NCI-H2029 (cell line): ENCODE results near the gene ATP10A.
"Not testable (repeated sequence)": the region's sequence is repeated elsewhere in the genome, so short reads cannot be mapped to it uniquely, and the experiment has no call there.

Source experiments
- DNase-seq: peaks from one replicate; lab custom pipeline; 2025; lab: John Stamatoyannopoulos, UW

Gene ATP10A

DNA sequence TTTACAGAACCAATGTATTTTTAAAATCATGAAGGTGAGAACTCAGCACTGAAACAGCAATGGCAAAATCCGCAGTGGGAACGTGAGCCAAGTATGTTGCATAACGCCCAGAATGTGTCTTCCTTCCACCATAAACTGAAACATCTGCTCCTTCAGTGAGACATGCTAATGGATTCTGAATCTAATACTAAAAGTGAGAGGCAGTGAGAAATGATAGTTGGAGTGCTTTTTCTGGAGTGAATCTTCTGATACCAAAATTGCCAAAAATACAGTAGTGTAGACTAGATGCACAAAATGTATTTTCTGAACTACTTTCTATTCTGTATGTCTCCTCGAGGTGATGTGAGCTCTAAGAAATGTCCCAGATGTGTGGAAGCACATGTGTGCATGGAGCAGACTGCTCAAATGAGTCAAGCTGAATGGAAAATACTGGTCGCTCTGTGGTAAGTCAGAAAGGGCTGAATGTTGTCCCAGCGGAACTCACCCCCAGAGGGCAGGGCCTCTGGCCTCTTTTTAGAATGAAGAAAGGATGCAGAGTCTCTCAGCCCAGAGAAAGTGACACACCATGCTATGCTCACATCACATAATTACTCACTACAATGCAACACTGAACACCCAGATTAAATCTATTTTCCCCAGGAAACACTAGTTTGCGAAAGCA lies 73.0 kb downstream of the ATP10A start:
- DNase-seq = no peak

DNA sequence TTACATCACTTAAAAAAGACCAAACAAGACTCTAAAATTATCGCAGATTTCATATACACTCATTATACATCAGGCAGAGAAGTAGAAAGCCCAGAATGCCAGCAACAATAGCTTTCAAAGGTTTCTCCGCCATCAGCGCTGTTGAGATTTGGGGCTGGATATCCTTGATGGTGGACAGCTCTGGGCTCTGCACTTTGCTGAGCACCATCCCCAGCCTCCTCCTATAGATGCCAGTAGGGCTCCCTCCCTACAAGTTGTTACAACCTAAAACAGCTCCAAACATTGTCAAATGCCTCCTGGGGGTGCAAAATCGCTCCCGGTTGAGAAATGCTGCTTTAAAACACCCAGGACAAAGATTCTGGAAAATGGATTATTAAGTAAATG lies 73.5 kb downstream of the ATP10A start:
- DNase-seq = no peak

DNA sequence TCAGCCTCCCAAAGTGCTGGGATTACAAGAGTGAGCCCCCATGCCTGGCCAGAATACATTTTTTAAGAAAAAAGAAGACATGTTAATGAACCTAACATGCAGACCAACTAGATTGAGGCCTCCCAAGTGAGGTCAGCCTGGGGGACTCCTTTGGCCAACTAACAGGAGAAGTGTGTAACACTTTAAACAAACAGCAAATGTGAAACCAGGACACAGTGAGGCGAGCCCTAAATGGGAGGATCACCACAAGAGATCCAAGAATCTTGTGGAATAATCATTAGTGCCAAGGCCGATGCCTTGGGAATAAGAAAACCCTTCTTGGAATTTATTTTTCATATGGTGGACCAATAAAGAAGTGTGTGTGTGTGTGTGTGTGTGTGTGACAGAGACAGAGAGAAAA lies 73.9 kb downstream of the ATP10A start:
- no peak for DNase-seq

DNA sequence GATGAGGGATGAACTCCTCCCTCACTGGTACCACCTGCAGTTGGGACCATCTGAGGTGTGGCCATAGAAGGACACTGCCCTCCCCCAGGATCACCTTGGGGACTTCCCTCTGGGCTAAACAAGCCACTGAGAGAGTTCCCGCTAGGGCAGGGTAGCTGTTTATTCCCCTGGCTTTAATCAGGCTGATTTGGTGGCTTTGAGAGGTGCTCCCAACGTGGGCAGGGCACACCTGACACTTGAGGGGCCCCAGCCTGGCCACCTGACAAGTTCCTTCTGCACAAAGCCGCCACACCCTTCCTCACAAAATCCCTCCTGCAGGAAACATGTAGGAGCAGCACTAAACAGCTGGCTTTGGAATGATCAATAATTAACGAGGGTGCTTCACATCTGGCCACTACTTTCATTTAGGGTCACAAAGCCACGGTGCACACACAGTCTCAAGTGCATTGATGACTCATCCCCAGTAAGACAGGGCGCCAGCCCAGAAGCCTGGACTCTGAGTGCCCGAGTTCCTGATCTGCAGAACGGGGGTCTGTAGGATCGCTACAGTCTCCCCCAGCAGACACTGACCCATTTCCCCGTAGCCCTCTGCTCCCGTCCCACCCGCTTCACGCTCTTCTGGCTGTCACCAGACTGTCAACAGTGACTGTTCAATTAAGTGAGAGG lies 75.1 kb downstream of the ATP10A start:
- no peak for DNase-seq

DNA sequence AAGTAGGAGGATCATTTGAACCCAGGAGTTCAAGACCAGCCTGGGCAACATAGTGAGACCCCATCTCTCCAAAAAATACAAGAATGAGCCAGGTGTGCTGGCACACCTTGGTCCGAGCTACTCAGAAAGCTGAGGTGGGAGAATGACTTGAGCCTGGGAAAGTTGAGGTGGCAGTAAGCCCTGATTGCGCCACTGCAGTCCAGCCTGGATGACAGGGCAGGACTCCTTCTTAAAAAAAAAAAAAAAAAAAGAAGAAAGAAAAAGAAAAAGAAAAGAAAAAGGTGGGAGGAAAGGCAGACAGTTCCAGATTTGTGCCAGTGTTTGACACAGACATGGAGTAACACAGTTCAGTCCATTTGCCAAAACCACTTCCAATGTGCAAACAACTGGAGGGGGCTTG lies 75.7 kb downstream of the ATP10A start:
- DNase-seq = no peak

DNA sequence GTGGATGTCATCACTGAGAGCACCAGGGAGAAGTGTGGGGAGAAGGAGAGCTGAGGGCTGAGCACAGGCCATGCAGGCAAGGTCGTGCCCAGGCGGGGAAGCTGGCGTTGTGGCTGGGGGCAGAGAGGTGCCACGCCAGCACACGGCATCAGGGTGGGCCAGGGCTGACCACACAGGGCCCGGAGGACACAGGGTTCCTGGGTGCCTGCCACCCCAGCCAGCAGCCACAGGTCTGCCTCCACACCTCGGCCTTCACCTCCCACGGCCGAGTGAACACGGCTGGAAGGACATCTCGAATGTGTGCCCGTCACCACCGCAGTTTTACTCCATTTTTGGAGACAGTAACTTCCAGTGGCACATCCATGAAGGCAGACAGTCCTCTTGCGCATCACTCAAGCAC lies 77.1 kb downstream of the ATP10A start:
- DNase-seq = no peak

DNA sequence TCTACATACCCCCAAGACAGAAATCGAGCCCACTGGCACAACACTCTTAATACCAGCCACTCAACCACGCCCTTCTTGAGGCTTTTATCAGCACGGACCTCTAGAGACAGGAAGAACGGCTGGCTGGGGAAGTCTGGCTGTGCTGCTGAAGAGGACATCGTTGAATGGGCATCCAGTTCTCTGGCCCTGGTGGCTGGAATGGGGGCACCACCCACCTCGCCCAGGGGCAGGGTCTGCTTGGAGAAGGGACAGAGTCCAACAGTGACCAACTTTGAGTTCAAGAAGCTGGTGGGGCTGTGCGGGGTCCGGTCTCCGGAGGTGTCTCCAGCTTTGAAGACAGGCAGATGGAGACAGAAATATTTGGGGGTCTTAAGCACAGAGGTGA lies 77.5 kb downstream of the ATP10A start:
- DNase-seq = no peak

DNA sequence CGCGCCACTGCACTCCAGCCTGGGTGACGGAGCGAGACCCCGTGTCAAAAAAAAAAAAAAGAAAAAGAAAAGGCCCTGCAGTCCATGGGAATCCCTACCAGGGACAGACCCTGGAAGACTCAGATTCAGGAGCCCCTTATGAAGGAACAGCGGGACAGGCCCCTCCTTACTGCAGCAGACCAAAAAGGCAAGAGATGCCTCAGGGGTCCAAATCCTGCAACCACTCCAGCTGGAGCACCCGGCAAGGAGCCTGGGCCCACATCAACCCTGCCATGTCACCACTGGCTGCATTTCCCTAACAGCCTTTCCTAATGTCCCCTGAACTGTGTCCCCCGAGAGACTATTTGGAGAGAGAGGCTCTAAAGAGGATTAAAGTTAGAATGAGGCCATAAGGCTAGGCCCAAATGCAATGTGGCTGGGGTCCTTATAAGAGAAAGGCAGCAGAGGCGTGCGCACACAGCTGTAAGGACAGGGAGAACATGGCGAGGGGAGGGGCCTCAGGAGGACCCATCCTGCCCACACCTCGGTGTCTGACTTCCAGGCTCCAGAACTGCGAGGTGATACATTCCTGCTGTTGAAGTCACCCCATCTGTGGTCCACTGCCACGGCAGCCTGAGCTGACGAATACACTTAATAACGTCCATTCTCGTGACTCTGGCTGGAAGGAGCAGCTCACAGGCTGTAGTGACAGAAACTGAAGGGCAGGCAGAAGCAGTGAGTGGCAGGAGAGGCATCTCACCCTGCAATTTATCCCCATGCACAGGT lies 78.1 kb downstream of the ATP10A start:
- no peak for DNase-seq

DNA sequence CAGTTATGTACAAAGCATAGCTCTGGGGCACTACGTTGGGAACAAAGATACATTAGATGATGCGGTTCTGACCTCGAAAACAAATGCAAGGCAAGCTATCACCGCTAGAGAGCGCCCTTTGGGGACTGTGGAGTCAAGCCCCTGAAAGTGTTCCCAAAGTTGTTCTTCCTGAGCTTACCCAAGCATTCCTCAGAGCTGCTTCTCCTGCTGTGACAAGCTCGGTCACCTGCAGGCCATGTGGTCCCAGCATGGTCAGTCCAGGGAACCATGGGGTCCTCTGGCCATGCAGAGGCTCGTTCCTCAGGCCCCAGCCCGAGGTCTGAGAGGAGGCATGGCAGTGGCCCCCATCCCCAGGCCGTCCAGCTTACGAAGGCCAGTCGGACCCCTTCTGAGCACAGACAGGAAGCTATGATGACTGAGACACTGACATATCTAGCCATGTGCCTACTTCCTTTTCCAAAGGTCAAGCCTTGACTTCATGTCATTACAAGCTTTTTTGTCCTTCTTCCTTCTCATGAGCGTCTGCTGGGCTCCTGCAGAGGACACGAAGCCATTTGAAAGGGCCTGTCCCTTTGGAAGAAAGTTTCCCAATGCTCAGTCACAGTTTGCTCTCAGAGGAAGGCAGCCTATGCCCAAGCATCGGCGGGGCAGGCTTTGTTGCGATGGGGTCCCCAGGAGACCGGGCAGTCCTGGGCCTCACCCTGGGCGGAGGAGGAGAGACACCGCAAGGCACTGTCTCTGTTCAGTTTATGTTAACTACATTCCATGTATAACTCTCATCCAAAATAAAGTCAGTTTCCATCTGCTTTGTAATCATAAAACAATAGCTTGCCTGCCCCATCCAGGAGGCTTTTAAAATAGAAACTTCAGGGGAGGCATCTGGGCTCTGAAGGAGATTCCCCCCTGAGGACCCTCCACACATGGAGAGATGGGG lies 79.3 kb downstream of the ATP10A start:
- no peak for DNase-seq

DNA sequence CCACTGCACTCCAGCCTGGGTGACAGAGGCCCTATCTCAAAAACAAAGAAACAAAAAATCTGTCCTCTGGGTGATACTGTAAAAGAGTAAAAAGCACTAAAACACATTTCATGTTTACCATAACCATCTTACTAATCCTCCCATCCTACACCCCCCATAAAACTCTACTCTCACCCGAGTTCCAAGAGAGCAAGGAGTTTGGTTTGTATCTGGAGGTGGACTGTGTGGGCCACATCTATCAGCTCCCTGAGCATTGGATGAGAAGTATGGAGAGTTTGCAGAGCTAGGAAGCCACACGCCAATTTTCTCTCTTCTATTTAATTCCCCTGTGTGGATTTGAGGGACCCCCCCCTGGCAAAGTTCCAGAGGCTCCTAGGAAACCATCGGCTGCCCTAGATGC lies 80.0 kb downstream of the ATP10A start:
- DNase-seq = no peak

DNA sequence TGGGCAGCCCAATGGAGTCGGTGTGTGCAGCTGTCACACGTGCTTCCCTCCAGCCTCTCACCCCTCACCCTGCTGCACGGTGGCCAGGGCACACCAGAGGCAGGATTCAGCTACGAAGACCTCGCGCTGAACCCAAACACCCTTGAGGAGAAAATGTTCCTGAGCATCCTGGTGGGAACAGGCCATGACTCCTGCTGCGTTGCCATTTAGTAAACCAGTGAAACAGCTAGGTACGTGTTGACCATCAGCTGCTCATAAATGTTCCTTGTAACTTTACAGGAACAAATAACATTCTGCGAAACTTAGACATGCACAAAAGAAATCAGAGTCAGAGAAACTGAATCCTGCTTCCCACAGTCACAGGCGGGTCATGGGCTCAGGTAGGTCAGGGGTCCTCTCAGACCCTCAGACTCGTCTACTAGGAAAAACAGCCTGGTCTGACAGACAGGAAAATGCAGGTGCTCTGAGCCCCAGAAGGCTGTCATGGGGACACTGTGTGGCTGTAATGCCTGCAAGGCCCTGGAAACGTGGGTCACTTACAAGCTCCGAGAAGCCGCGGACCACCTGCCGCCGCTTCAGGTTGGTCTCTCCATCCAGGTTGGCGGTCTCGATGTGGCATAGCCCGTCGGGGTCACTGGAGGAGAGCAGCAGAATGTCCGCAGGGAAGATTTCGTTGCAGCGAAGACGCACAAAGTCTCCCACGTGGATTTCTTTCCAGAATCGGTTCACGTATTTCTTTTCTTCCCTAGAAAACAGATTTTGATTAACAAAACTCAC lies 82.5 kb downstream of the ATP10A start:
- no peak for DNase-seq

DNA sequence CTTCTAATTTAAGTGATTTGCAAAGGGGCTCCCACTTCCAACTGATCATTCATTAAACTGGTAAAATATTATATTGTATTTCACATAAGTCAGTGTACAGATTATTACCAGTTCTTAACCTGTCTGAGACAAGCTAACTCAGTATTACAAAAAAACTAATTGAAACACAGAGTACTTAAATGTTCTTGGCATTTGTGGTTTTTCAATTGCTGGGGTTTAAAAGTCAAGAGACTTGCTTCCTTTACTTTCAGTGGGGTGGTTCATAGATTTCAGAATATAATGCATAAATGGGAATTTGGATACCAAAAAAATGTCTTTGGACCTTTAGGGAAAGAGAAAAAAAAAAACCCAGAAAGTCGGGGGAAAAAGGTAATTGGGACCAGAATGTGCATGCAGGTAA lies 85.0 kb downstream of the ATP10A start:
- no peak for DNase-seq

DNA sequence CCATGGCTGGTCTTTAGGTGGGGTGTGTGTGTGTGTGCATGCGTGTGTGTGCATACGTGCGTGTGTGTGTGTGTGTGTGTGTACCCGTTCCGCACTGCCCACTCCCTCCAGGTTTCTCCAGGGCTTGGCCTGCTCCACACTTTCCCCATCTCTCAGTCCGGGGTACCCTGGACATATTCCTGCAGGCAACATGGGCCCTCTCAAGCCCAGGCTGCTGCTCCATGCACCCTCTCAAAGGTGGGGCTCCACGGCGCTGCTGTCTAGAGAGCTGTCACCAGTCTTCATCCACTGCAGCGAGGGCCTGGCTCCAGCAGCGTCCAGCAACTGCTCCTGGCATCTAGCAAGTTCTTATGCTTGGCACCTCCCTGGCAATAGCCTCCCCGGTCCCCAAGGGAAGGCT lies 86.1 kb downstream of the ATP10A start:
- DNase-seq = no peak

DNA sequence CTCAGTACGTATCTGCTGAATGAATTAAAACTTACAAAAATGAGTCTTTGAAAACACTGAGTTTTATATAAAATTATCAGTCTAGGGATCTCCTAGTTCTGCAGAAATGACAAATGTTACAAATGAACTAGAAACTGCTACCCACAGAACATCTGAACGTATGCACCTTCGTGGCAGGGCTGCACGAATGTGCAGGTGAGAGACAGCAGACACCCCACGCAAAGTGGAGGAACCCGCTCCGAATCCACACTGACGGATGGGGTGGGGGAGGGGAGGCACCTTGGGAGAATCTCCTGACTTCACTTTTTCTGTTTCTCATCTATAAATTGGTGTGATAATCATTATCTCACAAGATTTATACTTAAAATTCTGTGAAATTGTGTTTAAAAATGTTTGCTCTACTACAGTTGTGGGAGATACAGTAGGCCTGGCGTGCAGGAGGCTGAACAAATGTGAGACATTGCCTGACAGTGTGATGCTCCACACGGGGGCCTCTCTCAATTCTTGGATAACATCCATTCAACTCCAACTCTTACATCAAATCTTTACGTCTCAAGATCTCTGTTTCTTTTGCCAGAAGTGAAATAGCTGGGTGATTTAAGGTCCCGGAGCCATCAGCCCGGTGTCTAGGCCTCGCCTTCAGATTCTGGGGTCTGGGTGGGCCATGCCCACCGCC lies 86.9 kb downstream of the ATP10A start:
- DNase-seq = no peak

DNA sequence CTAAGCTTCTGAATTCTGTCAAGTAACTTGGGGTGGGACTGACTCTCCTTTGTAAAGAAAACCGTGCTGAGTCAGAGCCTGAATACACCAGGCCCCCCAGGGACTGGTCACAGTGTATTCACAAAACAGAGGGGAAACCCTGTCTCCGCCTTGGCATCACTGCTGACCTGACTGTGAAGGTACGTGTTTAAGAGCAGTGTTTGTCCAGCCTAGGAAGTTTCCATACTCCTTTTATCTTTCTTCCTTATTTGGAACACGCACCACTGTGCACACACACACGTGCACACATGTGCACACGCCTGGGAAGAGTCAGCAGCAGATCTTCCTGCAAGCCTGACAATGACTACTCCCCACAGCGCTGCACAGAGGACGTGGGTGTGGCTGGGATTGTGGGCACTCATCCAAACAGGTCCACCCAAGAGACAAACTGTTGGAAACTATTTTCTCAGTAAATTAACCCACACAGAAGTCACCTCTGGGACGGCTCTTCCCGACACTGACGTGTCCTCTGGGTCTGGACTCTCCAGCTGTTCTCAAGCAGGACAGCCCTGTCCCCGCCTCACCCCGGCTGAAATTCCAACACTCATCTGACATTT lies 87.7 kb downstream of the ATP10A start:
- DNase-seq = no peak

DNA sequence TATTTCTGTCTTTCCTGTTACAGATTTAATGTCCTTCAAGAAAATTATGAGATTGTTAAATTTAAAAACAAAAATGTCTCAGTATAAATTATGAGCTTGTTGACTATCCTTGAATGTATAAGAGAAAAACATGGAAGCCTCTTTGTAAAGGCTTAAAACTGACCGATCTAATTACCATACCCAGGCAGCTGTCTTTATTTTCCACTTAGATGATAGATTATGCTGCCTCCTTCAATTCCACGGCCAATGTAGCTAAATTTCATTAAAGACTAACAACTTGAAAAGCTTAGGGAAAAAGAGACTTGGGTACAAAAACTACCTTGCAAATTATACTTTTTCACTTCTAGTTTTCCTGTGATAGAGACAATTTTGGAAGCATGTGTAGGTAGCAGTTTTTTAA lies 88.3 kb downstream of the ATP10A start:
- DNase-seq = no peak

DNA sequence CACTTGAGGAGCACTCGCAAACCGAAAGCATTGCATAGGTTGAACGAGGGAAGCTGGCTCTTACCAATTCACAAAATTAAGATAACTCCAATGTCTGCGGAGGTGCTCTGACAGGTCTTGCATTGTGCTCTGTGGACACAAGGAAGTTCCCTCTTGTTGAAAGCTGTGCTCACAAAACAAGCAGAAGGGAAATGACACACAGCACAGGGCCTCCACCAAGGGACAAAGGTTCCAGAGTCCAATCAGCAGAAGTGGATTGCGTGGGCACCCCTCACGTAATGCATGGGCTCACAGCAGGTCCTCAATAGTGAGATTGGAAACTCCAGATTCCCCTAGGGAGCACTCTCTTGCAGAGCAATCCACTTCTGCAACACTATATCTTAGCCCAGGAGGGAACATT lies 89.9 kb downstream of the ATP10A start:
- no peak for DNase-seq

DNA sequence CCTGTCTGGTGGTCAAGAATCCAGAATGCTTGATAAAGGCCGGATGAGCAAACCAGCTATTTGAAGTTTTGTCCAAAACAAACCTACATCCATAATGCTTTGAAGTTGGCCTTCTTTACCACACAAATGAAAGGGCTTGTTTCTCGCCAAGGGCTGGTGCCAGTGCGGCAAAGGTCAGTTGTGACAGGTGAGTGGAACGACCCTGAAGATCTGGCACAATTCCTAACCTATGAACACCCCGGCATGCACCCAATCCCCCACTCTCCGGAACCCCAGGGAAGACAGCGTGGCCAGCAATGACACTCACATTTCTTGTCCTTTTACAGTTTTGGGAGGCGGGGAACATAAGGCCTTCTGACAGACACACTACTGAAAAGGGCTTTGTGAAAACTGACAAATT lies 90.6 kb downstream of the ATP10A start:
- no peak for DNase-seq

DNA sequence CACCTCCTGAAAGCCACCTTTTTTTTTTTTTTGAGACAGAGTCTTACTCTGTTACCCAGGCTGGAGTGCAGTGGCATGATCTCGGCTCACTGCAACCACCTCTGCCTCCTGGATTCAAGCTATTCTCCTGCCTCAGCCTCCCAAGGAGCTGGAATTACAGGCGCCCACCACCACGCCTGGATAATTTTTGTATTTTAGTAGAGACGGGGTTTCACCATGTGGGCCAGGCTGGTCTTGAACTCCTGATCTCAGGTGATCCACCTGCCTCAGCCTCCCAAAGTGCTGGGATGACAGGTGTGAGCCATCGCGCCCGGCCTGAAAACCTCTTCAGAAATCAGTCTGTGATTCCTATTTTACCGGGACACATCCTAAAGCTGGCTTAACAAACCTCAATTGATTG lies 91.4 kb downstream of the ATP10A start:
- not testable (repeated sequence) for DNase-seq

DNA sequence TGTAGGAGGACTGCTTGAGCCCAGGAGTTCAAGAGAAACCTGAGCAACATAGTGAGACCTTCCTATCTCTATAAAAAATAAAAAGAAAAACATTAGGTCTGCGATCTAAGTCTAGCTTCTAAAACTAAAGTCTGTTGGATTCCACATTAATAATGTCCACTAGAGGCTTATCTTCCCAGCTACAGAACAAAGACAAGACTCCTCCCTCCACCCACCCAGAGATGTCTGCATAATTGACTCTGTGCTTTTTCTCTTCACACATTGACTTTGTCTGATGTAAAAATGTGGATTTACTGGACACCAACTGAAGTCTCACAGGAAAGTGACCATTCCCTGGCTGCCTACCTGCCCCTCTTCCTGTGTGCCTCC lies 91.8 kb downstream of the ATP10A start:
- no peak for DNase-seq
